ENCODE data around the gene RNF186. TPM values are rescaled to one million over a fixed set of nuclear protein-coding genes. Genes with fewer than 3 reads are reported as not detected.

RNF186 gene
- total RNA-seq, 4 donors from 2014 or later = 0.51 TPM; not detected in 3

GRCh38 chr1:19770436-19771190 is 44.5 kb downstream of the RNF186 start:
- Histone ChIP-seq H3K36me3 (peaks cover 37% of the 10 kb centered on the region), H3K27me3 (no peaks in the 10 kb centered on the region), H3K27ac (no peak overlapping the region), H3K4me3 (no peak overlapping the region), H3K9me3 (no peaks in the 10 kb centered on the region), H3K4me1 (no peaks in the 10 kb centered on the region)
- 83% methylated on average over 10 of the region's 10 CpGs for WGBS
- DNase-seq (ENCODE audit: low spot score in 2 of 2) = no peak
- TF ChIP-seq POLR2AphosphoS5 (IDR thresholded peaks at IDR 0.05) = no peak
- no peak for TF ChIP-seq POLR2A (IDR thresholded peaks at IDR 0.05)
- TF ChIP-seq CTCF (IDR thresholded peaks at IDR 0.05) = no peak
- no peak for TF ChIP-seq EP300 (IDR thresholded peaks at IDR 0.05)

GRCh38 chr1:19769211-19769932 is 45.7 kb downstream of the RNF186 start:
- H3K27ac ChIP-seq = no peak overlapping the region
- H3K27me3 ChIP-seq = no peaks in the 10 kb centered on the region
- no peak for DNase-seq (ENCODE audit: low spot score in 2 of 2)
- no peaks in the 10 kb centered on the region for H3K4me1 ChIP-seq
- peaks cover 28% of the 10 kb centered on the region for H3K36me3 ChIP-seq
- no peak overlapping the region for H3K4me3 ChIP-seq
- 79% methylated on average over 10 of the region's 10 CpGs for WGBS
- no peaks in the 10 kb centered on the region for H3K9me3 ChIP-seq
- TF ChIP-seq POLR2AphosphoS5 (IDR thresholded peaks at IDR 0.05) (no peak), EP300 (IDR thresholded peaks at IDR 0.05) (no peak), POLR2A (IDR thresholded peaks at IDR 0.05) (no peak), CTCF (IDR thresholded peaks at IDR 0.05) (no peak)

- H3K4me3 ChIP-seq = no peak overlapping the region
- H3K9me3 ChIP-seq = no peaks in the 10 kb centered on the region
- no peak for DNase-seq (ENCODE audit: low spot score in 2 of 2)
- H3K27me3 ChIP-seq = no peaks in the 10 kb centered on the region
- 91% methylated on average over 18 of the region's 18 CpGs for WGBS
- H3K4me1 ChIP-seq = no peaks in the 10 kb centered on the region
- peaks cover 22% of the 10 kb centered on the region for H3K36me3 ChIP-seq
- H3K27ac ChIP-seq = no peak overlapping the region
- TF ChIP-seq POLR2AphosphoS5 (IDR thresholded peaks at IDR 0.05) = no peak
- TF ChIP-seq EP300 (IDR thresholded peaks at IDR 0.05) = no peak
- no peak for TF ChIP-seq CTCF (IDR thresholded peaks at IDR 0.05)
- TF ChIP-seq POLR2A (IDR thresholded peaks at IDR 0.05) = no peak
These were observed 46.5 kb downstream of the RNF186 start for GRCh38 chr1:19768353-19769210.

GRCh38 chr1:19765623-19766022 is 49.5 kb downstream of the RNF186 start:
- no peaks in the 10 kb centered on the region for H3K27me3 ChIP-seq
- no peak for DNase-seq (ENCODE audit: low spot score in 2 of 2)
- no peaks in the 10 kb centered on the region for H3K4me1 ChIP-seq
- no peak overlapping the region for H3K4me3 ChIP-seq
- TF ChIP-seq POLR2AphosphoS5 (IDR thresholded peaks at IDR 0.05) (no peak), POLR2A (IDR thresholded peaks at IDR 0.05) (no peak), EP300 (IDR thresholded peaks at IDR 0.05) (no peak), CTCF (IDR thresholded peaks at IDR 0.05) (no peak)
- peaks cover 12% of the 10 kb centered on the region for H3K36me3 ChIP-seq
- H3K27ac ChIP-seq = no peak overlapping the region
- no peaks in the 10 kb centered on the region for H3K9me3 ChIP-seq
- 63% methylated on average over 10 of the region's 10 CpGs for WGBS

All from suprapubic skin (tissue), 4 donors.